Stimulated activated CD4-positive, alpha-beta T cell treated with anti-CD3 and anti-CD28 coated beads, Interleukin-4, amount 100 ng/mL, for 48 hours (primary cell): ENCODE results near the gene KCNJ9.

Experiments
- DNase-seq, 2 donors: peaks; one replicate each; pipeline ENCODE4 v3.0.0-alpha.2; 2020; ENCODE audit warnings: low read depth in 2 of 2

KCNJ9 gene

DNA sequence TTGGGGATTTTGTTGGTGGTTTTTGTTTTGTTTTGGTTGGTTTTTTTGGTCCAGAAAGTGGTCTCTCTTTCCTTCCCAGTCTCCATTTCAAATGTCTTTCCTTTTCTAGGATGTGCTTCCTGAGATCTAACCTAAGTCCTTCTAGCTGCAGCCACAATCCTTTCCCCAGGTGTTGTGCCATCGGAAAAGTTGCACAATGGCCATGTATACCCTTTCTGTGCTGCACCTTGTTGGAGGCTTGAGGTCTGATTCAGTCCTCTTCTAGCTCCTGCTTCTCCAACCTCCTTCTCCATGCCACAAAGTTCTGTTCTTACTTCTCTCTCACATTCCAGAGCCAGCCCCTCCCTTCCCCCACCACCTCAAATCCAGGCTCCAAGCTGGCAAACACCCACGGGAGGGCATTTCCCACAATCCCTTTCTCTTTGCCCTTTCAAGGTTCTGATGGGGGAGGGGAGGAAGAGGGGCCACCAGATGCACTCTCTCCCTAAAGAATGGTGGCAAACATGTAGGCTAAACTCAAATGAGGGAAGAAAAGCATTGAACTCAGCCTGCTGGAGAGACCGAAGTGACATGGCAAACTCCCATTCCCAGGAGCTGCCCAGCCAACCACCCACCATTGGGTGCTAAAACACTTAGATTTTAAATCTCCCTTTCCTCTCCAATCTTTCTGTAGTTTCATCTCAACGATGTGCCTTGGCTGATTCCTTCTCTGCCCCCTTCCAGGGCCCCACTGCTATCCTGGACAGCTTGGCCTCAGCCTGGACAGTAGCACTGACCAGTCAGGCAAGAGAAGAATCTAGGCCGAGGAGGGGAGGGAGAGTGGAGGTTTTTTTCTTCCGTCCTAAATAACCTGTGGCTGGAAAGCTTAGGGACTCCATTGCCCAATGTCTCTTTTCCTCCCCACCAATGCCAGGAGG is 14.3 kb upstream of the KCNJ9 start:
- DNase-seq: no peak

DNA sequence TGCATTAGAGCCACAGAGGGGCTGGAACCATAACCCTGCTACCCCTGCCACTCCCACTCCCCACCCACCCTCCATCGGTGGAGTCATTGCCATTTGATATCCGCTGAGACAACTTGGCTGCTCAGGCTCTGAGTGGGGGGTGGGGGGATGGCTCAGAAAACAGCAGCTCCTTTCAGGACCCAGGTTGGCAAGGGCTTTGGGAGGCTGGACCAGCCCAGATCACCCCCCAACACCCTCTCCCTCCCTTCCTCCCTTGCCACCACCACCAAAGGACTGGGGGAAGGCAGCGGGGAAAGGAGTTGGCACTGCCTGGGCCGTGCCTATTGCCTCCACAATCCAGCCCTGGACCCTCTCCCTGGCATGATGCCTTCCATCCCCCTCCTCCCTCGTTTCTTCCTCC is 13.1 kb upstream of the KCNJ9 start:
- no peak for DNase-seq

DNA sequence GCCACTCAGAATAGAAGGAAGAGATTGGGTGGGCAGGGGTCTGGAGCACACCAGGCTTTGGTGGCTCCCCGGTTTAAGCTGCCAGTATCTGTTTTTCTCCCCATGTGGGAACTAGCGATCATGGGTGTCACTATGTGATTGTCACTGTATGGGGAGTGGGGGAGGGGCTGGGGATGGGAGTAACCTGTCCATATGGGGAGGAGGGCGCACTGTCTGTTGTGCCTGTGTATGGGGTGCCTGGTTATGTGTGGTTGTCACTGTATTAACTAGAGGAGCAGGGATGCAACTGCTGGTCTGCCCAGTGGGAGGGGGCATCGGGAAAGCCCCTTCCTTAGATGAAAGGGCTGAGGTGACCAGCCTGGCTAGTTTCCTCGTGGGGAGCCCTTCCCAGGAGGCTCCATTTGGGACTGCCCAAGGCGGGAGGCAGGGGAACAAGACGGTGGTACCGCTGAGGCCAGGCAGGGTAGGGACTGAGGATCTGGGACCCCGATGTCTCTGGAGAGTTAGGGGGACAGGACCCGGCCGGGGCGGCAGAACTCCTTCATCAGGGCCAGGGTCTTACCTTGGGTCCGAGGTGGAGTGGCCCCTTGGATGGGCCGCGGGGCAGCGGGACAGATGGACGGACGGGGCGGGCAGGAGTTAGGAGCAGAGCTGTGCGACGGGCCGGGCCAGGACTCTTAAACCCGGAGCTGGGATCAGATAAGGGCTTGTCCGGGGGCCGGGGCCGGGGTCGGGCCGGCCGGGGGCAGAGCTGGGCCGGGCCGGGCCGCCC is 11.7 kb upstream of the KCNJ9 start, which contains the start of gene KCNJ10:
Gene KCNJ10, minus strand, starts transcription at position 701 of the 772 bp plus-strand sequence. CDS start 27,628 bp downstream, outside the sequence.
- DNase-seq: no peak

DNA sequence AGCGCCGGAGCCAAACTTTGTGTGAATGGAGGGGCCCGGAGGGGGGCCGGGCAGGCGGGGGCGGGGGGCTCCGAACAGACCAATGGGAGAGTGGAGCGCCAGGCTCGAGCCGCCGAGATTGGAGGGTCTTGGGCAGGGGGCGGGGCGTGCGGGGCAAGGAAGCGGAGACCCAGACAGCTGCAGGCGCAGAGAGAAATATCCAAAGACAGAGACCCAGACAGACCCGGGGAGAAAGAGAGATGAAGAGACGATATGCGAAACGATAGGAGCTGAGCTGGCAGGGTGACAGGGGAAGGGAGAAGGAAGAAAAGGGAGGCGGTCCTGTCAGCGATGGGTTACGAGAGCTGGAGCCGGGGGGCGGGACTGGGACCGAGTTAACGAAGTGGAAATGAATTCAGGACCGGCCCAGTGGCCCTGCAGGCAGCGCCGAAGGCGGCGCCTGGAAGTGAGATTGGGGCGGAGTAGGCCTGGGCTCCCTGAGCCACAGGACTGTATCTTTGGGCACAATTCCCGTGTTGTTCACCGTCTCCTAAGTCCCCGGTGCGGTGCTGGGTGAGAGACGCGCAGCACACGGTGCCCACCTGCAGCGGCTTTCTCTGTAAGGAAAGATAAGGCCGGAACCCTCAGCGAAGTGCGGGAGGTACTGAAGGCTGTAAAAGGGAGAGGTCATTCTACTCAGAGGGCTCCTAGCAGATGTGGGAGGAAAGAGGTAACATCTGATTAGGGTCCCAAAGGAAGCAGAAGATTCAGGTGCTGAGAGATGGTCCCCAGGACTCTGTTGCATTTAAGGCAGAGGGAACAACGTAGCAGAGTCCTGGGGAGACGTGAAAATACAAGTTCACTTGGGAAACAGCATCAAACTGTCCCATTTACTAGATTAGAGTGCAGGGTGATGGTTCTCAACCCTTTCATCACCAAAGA is 10.8 kb upstream of the KCNJ9 start:
- peak; percentile 33 to 41 for DNase-seq

DNA sequence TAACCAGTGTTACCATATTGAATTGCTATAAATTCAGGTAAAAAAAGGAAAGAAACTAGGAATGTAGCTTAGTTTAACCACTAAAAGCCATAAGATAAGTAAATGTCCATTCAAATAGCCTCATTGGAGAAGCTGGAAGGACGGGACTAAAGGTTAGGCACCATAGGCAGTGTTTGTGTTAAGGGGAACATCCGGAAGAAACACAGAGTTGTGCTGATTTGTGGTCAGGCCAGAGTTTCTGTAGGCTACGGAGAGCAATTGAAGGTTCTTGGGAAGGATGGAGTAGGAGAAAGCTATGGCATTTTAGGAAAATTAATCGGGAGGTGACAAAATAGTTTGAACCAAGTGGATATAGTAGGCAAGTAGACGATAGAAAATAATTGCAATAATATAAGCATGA is 10.0 kb upstream of the KCNJ9 start:
- no peak for DNase-seq

DNA sequence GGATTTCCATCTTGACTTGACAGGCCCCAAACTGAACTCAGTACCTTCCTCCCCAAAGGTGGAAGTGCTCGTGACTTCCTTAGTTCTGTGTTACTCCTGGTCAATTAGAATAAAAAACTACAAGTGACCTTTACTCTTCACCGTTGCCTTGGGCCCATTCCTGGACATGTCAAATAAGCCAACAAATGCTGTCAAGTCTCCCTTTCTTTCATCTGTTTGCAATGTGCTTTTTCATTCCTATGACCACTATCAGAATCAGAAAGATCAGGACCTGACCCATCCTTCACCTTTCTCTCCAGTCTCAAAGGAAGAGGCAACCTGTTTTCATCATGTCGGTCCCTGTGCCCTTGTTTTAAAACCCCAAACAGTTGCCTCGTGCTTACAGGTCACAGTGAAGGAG is 6.5 kb upstream of the KCNJ9 start:
- DNase-seq: no peak

DNA sequence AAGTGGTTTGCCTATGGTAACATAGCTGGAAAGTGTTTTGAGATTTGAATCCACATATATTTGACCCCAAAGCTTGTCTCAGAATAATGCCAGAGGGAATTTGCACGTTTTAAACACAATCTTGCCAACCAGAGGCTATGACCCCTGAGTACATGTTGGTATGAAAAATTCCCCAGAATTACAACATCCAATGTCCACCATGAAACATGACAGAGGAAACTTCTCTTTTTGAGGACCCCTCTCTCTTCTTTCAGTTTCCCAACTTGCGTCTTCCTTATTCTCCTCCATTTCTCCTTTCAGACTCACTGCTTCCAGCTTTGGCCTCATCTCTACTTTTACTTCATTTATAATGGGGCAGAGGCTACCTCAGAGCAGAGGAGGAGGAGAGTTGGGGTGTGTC is 5.5 kb upstream of the KCNJ9 start:
- no peak for DNase-seq

DNA sequence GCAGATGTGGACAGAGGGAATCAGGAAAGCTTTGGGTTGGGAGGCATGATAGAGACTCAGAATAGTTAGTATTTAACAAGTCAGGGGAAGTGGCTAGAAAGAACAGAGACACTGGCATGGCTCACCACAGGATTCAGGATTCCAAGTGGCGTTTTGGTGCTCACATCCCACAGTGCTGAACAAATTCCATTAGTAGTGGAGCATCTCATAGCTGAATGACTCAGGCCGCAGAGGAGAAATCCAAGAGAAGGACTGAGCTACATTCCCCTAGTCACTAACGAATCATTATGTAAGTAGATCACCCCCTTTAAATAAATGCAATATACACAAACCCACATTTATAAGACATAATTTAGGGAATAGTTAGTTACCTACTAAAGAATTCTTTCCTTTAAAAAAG is 5.0 kb upstream of the KCNJ9 start:
- no peak for DNase-seq

DNA sequence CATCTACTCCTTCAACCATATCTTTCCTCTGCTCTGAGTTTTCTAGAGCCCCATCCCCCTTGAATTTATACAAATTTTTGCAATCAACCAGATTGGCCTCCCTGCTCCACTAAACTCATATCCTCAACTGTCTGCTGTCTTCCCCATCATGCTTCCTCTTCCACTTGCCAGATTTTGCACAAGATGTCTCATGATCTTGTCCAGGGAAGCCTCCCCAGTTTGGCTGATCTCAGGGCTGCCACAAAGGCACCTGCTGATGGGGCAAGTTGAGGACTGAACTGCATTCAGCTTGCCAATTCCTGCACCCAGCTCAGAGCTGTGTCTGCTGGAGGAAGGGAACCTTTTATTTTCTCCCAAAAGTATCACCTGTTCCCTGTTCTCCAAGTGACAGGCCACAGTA is 3.9 kb upstream of the KCNJ9 start:
- DNase-seq: no peak

DNA sequence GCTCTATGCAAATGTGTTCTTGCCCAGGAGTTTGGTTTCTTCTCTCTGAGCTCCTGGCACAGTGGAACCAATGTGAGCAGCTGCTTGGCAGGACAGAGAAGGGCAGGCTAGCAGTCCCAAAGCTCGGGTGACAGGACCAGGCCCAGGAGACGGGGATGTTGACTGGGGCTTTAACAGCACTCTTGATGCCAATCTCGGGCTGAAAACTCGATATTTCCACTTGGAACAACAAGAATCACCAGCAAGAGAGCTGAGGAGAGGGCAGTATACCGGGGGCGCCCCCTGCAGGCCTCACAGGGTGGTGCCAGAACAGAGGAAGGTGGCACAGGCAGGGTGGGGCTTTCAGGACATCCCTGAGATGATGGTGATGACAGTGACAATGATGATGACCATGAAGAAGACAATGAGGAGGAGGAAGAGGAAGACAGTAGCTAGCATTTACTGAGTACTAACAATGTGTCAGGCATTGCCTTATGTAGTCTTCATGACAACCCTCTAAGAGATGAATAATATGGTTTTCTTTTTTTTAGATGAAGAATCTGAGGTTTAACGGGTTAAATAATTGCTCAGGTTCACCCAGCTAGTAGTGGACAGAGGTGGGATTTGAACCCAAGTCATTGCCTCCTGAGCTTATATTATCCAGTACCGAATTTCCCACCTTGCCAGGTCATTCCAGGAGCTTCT is 2.7 kb upstream of the KCNJ9 start:
- peak; percentile 44 to 66 for DNase-seq

DNA sequence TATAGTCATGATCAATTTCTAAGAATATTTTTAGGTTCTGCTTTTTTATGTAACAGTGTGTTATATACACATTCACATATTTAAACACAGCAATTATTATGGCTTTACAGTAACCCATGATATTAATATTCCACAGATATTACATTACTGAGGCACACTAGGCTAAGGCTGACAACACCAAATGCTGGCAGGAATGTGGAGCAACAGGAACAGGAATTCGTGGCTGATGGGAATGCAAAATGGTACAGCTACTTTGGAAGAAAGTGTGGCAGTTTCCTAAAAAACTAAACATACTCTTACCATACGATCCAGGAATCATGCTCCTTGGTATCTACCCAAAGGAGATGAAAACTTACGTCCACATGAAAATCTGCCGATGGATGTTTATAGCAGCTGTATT is 1.9 kb upstream of the KCNJ9 start:
- no peak for DNase-seq

DNA sequence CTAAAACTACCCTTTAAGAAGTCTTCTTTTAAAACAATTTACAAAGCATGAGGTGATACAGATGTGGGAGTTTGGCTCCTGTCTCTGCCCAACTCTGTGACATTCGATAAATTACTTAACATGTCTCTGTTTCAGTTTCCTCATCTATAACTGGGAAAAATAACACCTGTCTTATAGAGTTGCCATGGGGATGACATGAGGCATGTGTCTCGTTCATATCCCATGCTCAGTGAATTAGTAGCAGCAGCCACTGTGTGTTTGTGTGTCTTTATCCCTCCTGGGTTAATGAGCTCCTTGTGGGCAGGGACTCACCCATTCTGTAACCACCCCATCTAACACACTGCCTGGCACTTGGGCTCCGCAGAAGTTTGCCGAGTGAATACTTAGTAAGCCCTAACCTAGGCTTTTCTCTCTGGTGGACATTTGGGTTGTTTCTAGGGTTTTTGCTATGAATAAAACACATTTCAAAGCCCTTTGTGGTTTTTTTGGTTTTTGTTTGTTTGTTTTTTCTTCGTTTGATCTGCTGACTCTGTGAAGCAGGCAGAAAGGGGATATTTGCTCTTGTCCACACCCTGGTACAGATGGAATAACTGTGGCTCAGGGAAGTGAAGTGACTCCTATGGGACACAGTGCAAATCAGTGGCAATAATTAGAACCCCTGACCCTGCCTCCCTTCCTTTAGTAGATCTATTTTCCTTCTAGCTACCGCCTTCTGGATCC is 797 bp upstream of the KCNJ9 start:
- no peak for DNase-seq

DNA sequence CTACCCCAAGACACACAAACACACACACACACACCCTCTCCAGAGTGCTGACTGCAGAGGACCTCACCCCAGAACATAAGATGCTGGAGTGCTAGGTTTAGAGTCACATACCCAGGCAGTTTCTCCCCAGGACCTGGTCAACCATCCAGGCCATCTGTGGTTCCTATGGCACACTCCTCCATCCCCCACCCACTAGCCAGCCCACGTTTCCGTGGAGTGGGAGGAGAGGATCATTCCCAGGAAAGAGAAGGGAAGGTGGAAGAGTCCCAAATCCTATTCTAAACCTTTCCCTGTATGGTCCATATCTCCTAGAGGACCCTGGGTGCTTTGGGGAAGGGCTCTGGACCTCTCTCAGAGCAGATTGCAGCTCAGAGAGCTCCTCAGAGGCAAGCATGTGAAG is 1.1 kb downstream of the KCNJ9 start:
- no peak for DNase-seq

DNA sequence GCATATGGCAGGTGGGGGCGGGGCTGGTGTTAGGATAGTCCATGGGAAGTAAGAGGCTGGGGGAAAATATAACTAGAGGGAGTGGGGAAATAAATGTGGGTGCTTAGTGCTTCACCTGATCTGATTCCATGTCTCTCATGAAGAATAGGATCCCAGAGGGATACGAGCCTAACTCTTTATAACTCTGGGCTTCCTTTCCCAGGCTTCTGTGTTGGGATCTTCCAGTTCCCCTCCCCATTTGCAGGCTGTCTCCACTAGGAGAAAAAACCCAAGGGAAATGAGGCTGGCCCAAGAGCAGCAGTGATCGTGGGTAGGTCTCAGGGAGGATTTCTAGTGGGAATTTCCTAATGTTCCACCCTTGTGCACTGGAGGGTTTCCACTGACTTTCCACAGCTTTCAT is 1.6 kb downstream of the KCNJ9 start:
- DNase-seq: no peak

DNA sequence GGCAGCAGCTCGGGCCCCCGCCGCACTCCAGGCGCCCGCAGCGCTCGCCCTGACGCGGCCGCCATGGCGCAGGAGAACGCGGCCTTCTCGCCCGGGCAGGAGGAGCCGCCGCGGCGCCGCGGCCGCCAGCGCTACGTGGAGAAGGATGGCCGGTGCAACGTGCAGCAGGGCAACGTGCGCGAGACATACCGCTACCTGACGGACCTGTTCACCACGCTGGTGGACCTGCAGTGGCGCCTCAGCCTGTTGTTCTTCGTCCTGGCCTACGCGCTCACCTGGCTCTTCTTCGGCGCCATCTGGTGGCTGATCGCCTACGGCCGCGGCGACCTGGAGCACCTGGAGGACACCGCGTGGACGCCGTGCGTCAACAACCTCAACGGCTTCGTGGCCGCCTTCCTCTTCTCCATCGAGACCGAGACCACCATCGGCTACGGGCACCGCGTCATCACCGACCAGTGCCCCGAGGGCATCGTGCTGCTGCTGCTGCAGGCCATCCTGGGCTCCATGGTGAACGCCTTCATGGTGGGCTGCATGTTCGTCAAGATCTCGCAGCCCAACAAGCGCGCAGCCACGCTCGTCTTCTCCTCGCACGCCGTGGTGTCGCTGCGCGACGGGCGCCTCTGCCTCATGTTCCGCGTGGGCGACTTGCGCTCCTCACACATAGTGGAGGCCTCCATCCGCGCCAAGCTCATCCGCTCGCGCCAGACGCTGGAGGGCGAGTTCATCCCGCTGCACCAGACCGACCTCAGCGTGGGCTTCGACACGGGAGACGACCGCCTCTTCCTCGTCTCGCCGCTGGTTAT is 2.8 kb downstream of the KCNJ9 start:
- peak; percentile 61 to 68 for DNase-seq

DNA sequence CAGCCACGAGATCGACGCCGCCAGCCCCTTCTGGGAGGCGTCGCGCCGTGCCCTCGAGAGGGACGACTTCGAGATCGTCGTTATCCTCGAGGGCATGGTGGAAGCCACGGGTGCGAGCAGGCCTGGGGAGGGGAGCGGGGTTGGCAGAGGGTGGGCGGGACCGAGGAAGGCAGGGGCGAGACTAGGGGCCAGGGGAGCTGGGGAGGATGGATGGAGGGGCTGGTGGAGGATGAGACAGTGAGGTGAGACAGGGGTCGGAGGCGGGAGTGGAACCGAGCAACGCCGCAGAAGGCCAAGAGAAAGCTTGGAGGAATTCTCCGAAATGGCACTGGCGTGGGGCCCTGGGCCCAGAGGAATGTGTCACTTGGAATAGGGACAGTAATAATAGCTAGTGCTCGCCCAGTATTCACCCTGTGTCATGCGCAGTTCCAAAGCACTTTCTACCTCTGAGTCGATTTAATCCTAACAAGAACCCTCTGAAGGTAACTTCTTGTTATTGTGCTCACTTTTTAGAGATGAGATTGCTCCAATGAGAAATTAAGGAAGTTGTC is 3.5 kb downstream of the KCNJ9 start:
- DNase-seq: no peak

DNA sequence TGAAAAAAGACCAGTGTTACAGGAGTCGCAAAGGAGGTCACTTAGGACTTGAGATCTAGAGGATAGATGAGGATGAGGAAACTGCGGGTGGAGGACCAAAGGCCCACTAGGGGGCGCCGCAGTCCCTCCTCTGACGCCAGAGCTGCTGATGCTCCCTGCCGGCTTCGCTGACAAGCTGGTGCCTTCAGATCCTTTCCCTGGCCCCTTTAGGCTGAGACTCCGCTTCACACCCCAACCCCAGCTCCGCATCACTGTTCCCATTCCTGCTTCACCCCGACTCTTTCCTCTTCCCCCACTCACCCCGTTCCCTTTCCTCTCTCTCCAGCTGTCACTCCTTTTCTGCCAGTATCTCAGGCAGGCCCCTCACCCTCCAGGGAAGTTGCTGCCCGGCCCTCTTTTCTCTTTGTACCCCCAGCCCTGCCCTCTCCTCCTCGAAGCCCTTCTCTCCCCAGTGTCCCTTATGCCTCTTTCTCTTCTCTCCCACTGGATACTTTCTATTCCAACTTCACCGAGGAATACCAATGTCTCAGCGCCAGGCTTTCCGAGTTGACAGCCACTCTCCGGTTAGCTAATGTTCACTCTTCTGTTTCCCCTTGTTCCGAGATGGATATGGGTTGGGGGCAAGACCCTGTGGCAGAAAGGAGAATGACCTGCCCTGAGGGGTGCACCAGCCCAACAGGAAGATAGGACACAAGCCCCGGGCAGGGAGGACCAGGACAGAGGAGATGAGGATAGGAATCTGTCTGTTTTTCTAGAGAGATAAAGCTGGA is 4.5 kb downstream of the KCNJ9 start:
- peak; percentile 76 to 83 for DNase-seq

DNA sequence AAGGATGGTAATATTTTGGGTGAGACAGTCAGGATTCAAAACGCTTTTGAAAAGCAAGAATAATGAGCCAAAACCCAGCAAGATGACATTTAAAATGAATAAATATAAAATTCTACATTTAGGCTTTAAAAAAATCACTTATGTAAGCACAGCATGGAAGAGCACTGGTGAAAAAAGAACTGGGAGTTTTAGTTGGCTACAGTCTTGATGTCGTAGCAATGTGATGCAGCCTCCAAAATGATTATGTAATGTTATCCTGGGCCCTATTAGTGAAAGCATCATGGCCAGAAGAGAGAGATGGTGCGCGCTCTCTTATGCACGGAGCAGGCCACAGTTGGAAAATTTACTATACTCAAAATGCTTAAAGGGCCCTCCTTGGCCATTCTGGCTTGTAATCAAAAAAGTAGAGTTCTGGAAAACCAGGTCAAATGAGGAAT is 5.1 kb downstream of the KCNJ9 start:
- DNase-seq: no peak
